Spleen (tissue), 11 donors: ENCODE results near the gene ERC1. TPM values are rescaled to one million over a fixed set of nuclear protein-coding genes. Genes with fewer than 3 reads are reported as not detected.

Experiments used
- DNase-seq: peaks from one replicate; pipeline ENCODE4 v3.0.0-alpha.2; 2020
- H3K27ac ChIP-seq, 8 donors: fragments of 200-600 bp; sonication (generic) in 7 of 8; 1 replicate in 4 of 8; 2 replicates in 4 of 8; pipeline versions ENCODE4 v1.5.0 to v1.8.0; 2016 to 2021; ENCODE audit warnings: inconsistent platforms in 4 of 8, mild to moderate bottlenecking in 4 of 8, moderate library complexity in 1 of 8
- H3K27me3 ChIP-seq, 7 donors: fragments of 200-600 bp; sonication (generic) in 6 of 7; replicated peaks in 1 of 7; 1 replicate in 4 of 7; 2 replicates in 3 of 7; pipeline versions ENCODE4 v1.5.0 to v1.8.0; 2016 to 2021; ENCODE audit warnings: inconsistent platforms in 3 of 7, mild to moderate bottlenecking in 1 of 7
- H3K36me3 ChIP-seq, 6 donors: fragments of 200-600 bp; sonication (generic) in 5 of 6; 1 replicate in 4 of 6; 2 replicates in 2 of 6; pipeline versions ENCODE4 v1.5.0 to v1.8.0; 2016 to 2021; ENCODE audit warnings: inconsistent platforms in 2 of 6
- H3K4me1 ChIP-seq, 6 donors: fragments of 200-600 bp; sonication (generic) in 5 of 6; 1 replicate in 3 of 6; 2 replicates in 3 of 6; pipeline versions ENCODE4 v1.5.0 to v1.8.0; 2016 to 2021; ENCODE audit warnings: inconsistent platforms in 3 of 6
- H3K4me3 ChIP-seq, 8 donors: fragments of 200-600 bp; sonication (generic) in 7 of 8; 1 replicate in 4 of 8; 2 replicates in 4 of 8; pipeline versions ENCODE4 v1.5.0 to v1.8.0; 2016 to 2021; ENCODE audit warnings: inconsistent platforms in 4 of 8, mild to moderate bottlenecking in 4 of 8, moderate library complexity in 2 of 8
- H3K9me3 ChIP-seq, 8 donors: fragments of 200-600 bp; sonication (generic) in 7 of 8; 1 replicate in 4 of 8; 2 replicates in 4 of 8; pipeline versions ENCODE4 v1.5.0 to v1.8.0; 2016 to 2021; ENCODE audit warnings: inconsistent platforms in 4 of 8
- CTCF ChIP-seq, 11 experiments: fragments of 200-600 bp in 7 of 11; fragments of 450-650 bp in 4 of 11; sonication (generic) in 4 of 11; IDR thresholded peaks in 8 of 11; conservative IDR thresholded peaks in 3 of 11; 1 replicate in 7 of 11; 2 replicates in 4 of 11; pipeline versions ENCODE4 v1.4.0 to v1.8.0; 2016 to 2021; ENCODE audit warnings: antibody characterized with exemption in 11 of 11, inconsistent platforms in 4 of 11, mild to moderate bottlenecking in 1 of 11
- POLR2A ChIP-seq, 3 donors: fragments of 450-650 bp; IDR thresholded peaks; one replicate each; pipeline ENCODE4 v1.5.1; 2017; ENCODE audit warnings: antibody characterized with exemption in 3 of 3, mild to moderate bottlenecking in 1 of 3
- POLR2AphosphoS5 ChIP-seq, 3 donors: sonication (generic); formaldehyde crosslinking; IDR thresholded peaks; one replicate each; pipeline ENCODE4 v1.5.1; 2017; ENCODE audit warnings: antibody characterized with exemption in 3 of 3
- WGBS, 5 donors: extraction: QIAGEN DNeasy Blood & Tissue Kit in 3 of 5; methylation state at CpG; one replicate each; pipeline versions ENCODE4 v1.1.5 to v1.1.7; 2013 to 2018; 5-methylcytosine and 5-hydroxymethylcytosine counted together
- intact Hi-C: fragments of 100-400 bp; cut with DNase I; formaldehyde crosslinking; loops from one replicate; pipeline ENCODE4 v1.15.0; 2023; ENCODE audit warnings: low total_unique reads
- polyA plus RNA-seq, 3 donors: library from polyadenylated mRNA; stranded (reverse); fragments of 200-250 nt; gene quantifications; one replicate each; pipeline ENCODE4 v1.2.1, GENCODE V29; 2013
- total RNA-seq, 7 donors: library from RNA; depleted of rRNA in 3 of 7; stranded (reverse); fragments of >200 nt in 3 of 7; fragmentation: NEBNext Ultra II Directional in 4 of 7; extraction: Animal tissue kit (Norgen Biotek cat#: 25700) in 4 of 7; gene quantifications; one replicate each; pipeline versions ENCODE4 v1.1.0 to v1.2.1, GENCODE V29; 2016 to 2021
- donor health status: healthy with polysubstance abuse.
- donor health status: DM: no; HTN: no; CAD: no; lungs with moderate emphysema.
- donor health status: DM: no; HTN: no; CAD: no.
- donor health status: Bipolar disorder and iron deficiency.
- donor health status: healthy.
- donor health status: DM: no; HTN: no; CAD: no.
- donor health status: DM: yes; HTN: yes; CAD: no.

ERC1 gene
- total and polyA plus RNA-seq, 10 donors, result 1.2 to 73.4 (median 42.6) TPM

- Histone ChIP-seq H3K27me3 (no peaks in the 10 kb centered on the region), H3K9me3 (no peaks in the 10 kb centered on the region), H3K4me3 (no peak overlapping the region), H3K27ac (no peak overlapping the region), H3K36me3 (no peaks in the 10 kb centered on the region), H3K4me1 (peaks cover 0 to 27% (median 0%) of the 10 kb centered on the region in 6 donors)
- 32 to 68% (median 51%) methylated on average over 4 of the region's 4 CpGs for WGBS, 5 donors
- DNase-seq, result no peak
- intact Hi-C loops, result no loop called here
- TF ChIP-seq CTCF (IDR thresholded peaks at IDR 0.05 in 8 of 11, conservative IDR thresholded peaks at IDR 0.05 in 3 of 11), result no peak
- TF ChIP-seq POLR2A (IDR thresholded peaks at IDR 0.05), result no peak
- TF ChIP-seq POLR2AphosphoS5 (IDR thresholded peaks at IDR 0.05), result no peak
Measured at GRCh38 chr12:1277905-1278304, 286.9 kb downstream of the ERC1 start.

- intact Hi-C loops, result no loop called here
- 19 to 29% (median 23%) methylated on average over 3 of the region's 3 CpGs for WGBS, 5 donors
- DNase-seq, result no peak
Measured at GRCh38 chr12:1279050-1279449, 288.0 kb downstream of the ERC1 start.

GRCh38 chr12:1280059-1280458 lies 289.0 kb downstream of the ERC1 start:
- no peak overlapping the region for H3K27ac ChIP-seq
- no peak for DNase-seq

More at GRCh38 chr12:1279050-1279449, 288.0 kb downstream of the ERC1 start:
- no peak overlapping the region for H3K4me3 ChIP-seq
- no peak overlapping the region for H3K27ac ChIP-seq
- no peaks in the 10 kb centered on the region for H3K27me3 ChIP-seq
- no peaks in the 10 kb centered on the region for H3K36me3 ChIP-seq
- H3K4me1 ChIP-seq, result peaks cover 0 to 27% (median 0%) of the 10 kb centered on the region in 6 donors
- H3K9me3 ChIP-seq, result no peaks in the 10 kb centered on the region
- TF ChIP-seq POLR2A (IDR thresholded peaks at IDR 0.05) (no peak), POLR2AphosphoS5 (IDR thresholded peaks at IDR 0.05) (no peak), CTCF (IDR thresholded peaks at IDR 0.05 in 8 of 11, conservative IDR thresholded peaks at IDR 0.05 in 3 of 11) (no peak)

More at GRCh38 chr12:1280059-1280458, 289.0 kb downstream of the ERC1 start:
- Histone ChIP-seq H3K4me3 (no peak overlapping the region), H3K27me3 (no peaks in the 10 kb centered on the region), H3K36me3 (no peaks in the 10 kb centered on the region), H3K9me3 (no peaks in the 10 kb centered on the region), H3K4me1 (peaks cover 0 to 27% (median 0%) of the 10 kb centered on the region in 6 donors)
- WGBS, 5 donors, result 95 to 98% (median 97%) methylated on average over 5 of the region's 5 CpGs
- TF ChIP-seq POLR2AphosphoS5 (IDR thresholded peaks at IDR 0.05) (no peak), POLR2A (IDR thresholded peaks at IDR 0.05) (no peak), CTCF (IDR thresholded peaks at IDR 0.05 in 8 of 11, conservative IDR thresholded peaks at IDR 0.05 in 3 of 11) (no peak)
- intact Hi-C loops, result no loop called here
